ENCODE measurements around the gene DCHS1.

The DCHS1 gene

DNA sequence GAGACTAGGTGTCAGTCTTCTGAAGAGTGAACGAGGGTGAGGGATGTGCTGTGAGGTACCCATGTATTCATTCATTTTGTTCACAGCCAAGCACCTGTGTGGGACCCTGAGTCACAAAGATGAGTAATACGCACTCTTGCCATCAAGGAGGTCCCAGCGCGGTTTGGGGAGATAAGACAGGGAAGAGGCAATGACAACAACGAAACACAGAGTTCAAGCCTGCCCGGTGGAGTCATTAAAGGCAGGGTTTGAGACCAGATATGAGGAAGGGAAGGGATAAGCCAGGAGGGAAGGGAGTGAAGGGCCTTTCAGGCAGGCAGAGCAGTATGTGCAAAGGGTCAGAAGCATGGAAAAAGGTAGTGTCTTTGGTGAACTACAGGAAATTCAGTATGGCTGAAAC lies 4.6 kb downstream of the DCHS1 start:
- FAIRE-seq (no peak), DNase-seq (ENCODE audit: extremely low spot score, insufficient read length, low read depth) (no peak)

DNA sequence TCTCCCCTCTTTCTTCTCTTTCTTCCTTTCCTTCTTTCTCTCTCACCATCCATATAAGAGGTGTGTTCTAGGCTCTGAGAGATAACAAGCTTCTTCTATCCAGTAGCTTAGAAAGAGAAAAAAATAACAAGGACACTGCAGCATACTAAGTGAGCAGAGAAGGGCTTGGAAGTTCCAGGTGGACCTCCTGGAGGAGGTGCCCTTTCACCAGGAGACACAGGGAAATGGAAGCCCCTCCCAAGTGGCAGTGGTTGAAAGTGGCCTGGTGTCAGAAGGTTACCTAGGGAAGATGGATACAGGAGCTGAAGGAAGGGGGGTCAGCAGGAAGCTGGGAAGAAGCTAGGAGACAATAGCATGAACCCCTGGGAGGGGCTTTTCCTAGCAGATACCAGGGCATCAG lies 5.5 kb downstream of the DCHS1 start:
- FAIRE-seq (no peak), DNase-seq (ENCODE audit: extremely low spot score, insufficient read length, low read depth) (no peak)

GRCh38 chr11:6648501-6648900 lies 7.1 kb downstream of the DCHS1 start:
- no peak for DNase-seq (ENCODE audit: extremely low spot score, insufficient read length, low read depth)
- FAIRE-seq = no peak

GRCh38 chr11:6647836-6648235 lies 7.8 kb downstream of the DCHS1 start:
- DNase-seq (ENCODE audit: extremely low spot score, insufficient read length, low read depth) = no peak
- FAIRE-seq = no peak

DNA sequence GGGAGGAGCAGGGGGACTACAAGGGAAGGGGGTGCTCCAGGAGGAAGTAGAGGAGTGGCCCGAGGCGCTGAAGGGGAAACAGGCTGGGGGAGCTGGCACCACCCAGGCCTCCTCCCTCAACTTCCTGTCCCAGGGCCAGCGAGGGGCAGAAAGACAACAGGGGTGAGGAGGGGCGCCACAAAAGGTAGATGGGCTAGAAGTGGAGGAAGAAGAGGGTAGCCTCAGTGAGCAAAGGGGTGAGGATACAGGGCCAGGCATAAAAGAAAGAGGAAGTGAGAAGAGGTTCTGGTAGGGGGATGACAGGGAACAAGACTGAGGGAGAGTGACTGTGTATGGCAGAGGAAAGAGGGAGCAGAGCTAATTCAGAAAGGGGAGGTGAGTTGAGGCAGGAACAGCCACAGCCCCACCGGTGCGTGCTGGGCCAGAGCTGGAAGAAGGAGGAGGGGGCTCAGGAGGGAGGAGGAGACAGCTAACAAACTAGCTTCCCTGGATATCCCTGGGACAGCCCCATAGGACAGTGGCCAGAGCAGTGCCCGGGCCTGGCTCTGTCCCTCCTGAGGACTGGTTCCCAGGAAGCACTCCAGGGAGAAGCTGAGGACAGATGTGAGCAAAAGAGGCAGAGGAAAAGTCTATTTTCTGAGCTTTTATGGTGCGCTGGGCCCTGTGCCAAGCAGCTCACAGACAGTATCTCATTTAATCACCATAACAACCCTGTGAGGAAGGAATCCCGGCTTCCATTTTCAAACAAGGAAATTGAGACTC lies 8.5 kb downstream of the DCHS1 start:
- FAIRE-seq (peak; percentile 69), DNase-seq (ENCODE audit: extremely low spot score, insufficient read length, low read depth) (peak; percentile 47)

- FAIRE-seq = no peak
These were observed 9.1 kb downstream of the DCHS1 start for GRCh38 chr11:6646576-6646917.

GRCh38 chr11:6646071-6646470 lies 9.5 kb downstream of the DCHS1 start:
- DNase-seq (ENCODE audit: extremely low spot score, insufficient read length, low read depth) = no peak
- FAIRE-seq = no peak

More at GRCh38 chr11:6646576-6646917, 9.1 kb downstream of the DCHS1 start:
- no peak for DNase-seq (ENCODE audit: extremely low spot score, insufficient read length, low read depth)

DNA sequence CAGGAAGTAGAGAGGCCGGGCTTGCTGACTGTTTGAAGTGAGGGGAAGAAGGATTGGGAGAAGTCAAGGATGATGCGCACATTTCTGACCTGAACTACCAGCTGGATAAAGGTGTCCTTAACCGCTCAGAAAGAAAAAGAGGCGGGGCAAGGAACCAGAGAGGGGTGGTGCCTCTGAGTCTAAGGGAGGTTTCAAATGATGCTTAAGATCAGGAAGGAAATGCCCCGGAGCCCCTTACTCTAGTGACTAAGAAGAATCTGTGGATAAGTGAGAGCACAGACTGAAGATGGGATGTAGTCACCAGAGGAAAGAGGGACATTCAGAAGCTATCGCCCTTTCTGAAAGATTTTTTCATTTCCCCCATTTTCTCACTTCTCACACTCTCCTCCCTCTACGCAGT lies 12.7 kb downstream of the DCHS1 start:
- FAIRE-seq (no peak), DNase-seq (ENCODE audit: extremely low spot score, insufficient read length, low read depth) (no peak)

DNA sequence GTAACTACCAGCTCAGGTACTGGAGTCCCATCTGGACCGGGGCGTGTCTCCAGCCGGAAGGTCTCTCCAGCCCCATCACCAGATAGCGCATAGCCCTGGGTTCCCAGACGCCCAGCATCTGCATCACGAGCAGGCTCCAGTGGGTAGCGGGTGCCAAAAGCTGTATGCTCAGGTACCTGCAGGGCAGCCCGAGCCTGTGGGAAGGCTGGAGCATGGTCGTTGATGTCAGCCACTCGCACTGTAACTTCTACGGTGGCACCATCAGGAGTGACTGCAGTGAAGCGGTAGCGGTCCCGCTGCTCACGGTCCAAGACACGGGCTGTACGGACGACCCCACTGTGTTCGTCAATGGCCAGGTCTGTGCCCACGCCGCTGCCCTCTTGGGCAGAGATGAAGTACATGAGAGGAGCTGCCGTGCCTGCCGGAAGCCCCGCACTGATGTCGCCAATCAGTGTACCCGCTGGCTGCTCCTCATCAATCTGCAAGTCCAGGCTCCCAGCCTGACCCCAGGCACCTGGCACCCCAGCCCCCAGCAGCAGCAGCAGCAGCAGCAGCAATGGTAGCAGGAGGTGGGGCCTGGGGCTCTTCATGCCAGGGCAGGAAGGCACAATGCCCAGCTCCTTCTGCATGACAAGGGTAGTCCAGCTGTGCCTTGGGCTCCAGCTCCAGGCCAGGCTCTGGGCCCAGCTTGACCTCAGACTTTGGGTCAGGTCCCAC lies 14.5 kb downstream of the DCHS1 start:
- no peak for FAIRE-seq

GRCh38 chr11:6640036-6640984 lies 15.3 kb downstream of the DCHS1 start:
- DNase-seq (ENCODE audit: extremely low spot score, insufficient read length, low read depth) = no peak
- FAIRE-seq = no peak

More for the DNA sequence above, 14.5 kb downstream of the DCHS1 start:
- no peak for DNase-seq (ENCODE audit: extremely low spot score, insufficient read length, low read depth)

GRCh38 chr11:6638429-6638828 lies 17.2 kb downstream of the DCHS1 start:
- no peak for DNase-seq (ENCODE audit: extremely low spot score, insufficient read length, low read depth)
- no peak for FAIRE-seq

GRCh38 chr11:6637871-6638270 lies 17.7 kb downstream of the DCHS1 start:
- FAIRE-seq (no peak), DNase-seq (ENCODE audit: extremely low spot score, insufficient read length, low read depth) (no peak)

DNA sequence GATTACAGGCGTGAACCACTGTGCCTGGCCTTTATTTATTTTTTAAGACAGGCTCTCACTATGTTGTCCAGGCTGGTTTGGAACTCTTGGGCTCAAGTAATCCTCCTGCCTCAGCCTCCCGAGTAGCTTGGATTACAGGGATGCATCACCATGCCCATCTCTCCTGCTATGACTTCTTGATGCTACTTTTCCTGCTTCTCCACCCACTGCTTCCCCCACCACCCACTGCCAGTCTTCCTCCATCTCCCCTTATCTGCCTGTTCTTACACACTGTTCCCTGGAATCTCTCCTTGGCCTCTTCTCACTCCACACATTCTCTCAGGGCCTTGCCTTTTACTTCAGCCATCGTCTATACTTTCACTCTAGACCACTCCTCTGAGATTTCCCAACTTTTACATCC lies 19.1 kb downstream of the DCHS1 start:
- no peak for FAIRE-seq
- DNase-seq (ENCODE audit: extremely low spot score, insufficient read length, low read depth) = no peak

DNA sequence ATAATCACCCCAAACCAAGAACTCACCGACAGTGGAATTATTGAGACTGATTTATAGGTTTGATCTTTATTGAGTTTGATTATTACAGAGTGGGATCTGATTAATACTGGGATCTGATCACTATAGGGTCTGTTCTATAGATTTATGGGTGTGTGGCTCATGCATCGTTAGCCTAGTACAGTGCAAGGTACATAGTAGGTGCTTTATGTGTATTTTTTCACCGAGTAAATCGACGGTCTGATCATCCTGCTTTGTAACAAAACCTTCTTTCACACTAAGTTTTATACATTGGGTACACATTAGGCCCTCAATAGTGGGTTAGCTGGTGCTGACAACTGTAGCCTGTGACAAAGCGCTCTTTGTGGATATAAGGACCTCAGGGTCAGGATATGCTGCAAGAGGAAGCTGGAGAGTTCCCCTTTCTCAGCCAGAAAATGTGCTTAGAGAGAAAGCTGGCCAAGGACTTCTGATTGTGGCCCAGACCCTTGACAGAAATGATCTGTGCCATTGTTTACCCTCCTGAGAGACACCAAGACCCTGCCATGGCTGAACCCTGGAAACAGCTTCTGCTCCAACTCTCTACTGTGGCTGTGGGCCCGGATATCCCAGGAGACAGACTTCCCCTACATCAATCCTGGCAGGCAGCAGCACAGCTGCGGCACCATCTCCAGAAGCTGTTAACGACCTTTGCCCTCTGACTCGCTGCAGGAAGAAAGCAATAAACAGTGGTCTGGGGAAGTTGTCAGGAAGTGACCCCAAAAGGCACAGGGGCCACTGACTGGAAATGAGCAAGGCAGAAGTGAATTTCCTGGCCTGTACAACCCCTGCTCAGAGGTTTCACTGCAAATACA lies 20.3 kb downstream of the DCHS1 start:
- FAIRE-seq (no peak), DNase-seq (ENCODE audit: extremely low spot score, insufficient read length, low read depth) (no peak)

DNA sequence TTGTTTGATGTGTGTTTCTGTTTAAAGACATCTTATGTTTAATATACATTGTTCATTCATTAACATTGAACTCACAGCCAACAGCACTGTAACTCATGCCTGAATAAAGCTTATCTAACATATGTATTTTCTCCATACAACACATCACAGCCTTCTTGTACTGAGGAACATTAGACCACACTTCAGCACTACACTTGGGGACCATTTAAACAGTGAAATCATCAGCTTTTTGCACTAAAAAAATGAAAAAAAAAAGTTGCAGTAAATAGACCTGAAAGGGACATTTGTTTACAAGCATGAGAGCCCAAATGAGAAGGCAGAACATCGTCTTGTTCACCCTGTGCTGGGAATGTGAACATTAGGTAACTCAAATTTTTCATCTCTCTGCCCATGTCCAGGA lies 21.1 kb downstream of the DCHS1 start:
- FAIRE-seq (no peak), DNase-seq (ENCODE audit: extremely low spot score, insufficient read length, low read depth) (no peak)

- FAIRE-seq = no peak
- DNase-seq (ENCODE audit: extremely low spot score, insufficient read length, low read depth) = no peak
These were observed 21.9 kb downstream of the DCHS1 start for GRCh38 chr11:6633422-6634408.

- no peak for FAIRE-seq
These were observed 23.2 kb downstream of the DCHS1 start for GRCh38 chr11:6632116-6633073.

More at GRCh38 chr11:6632116-6633073, 23.2 kb downstream of the DCHS1 start:
- DNase-seq (ENCODE audit: extremely low spot score, insufficient read length, low read depth) = no peak

Data from GM18507 (cell line).